SK-N-SH treated with all-trans-retinoic acid at 6 μM for 48 hours (cell line): ENCODE results near the gene MAPKAPK5.
A peak's percentile ranks its signal among the peaks of the same experiment; 100 is the strongest.

Source experiments
- ATAC-seq: fragments of 200-7000 bp; cut with Tn5 transposase; 3 replicates; pipeline ENCODE4 v1.9.1; 2020; ENCODE audit warnings: mild to moderate bottlenecking, moderate library complexity
- ARNTL ChIP-seq: fragments of 450-650 bp; formaldehyde crosslinking; IDR thresholded peaks from 2 replicates; pipeline ENCODE4 v1.5.0; 2020; ENCODE audit warnings: low read depth, mild to moderate bottlenecking, moderate library complexity, borderline replicate concordance
- BACH2 ChIP-seq: fragments of 250-450 bp; sonication (Bioruptor Pico); IDR thresholded peaks from 2 replicates; pipeline ENCODE4 v1.9.0; 2021; ENCODE audit warnings: mild to moderate bottlenecking, borderline replicate concordance
- CREB5 ChIP-seq: fragments of 250-450 bp; sonication (Bioruptor Pico); IDR thresholded peaks from 2 replicates; pipeline ENCODE4 v1.5.1; 2020; ENCODE audit warnings: low read depth, mild to moderate bottlenecking, moderate library complexity
- CSDC2 ChIP-seq: fragments of 250-450 bp; sonication (Bioruptor Pico); IDR thresholded peaks from 2 replicates; pipeline ENCODE4 v1.5.0; 2020; ENCODE audit warnings: mild to moderate bottlenecking, moderate library complexity
- CSRNP3 ChIP-seq: fragments of 250-450 bp; sonication (Bioruptor Pico); IDR thresholded peaks from 2 replicates; pipeline ENCODE4 v1.5.1; 2021; ENCODE audit warnings: mild to moderate bottlenecking, moderate library complexity
- GLIS3 ChIP-seq: fragments of 250-450 bp; sonication (Bioruptor Pico); IDR thresholded peaks from 2 replicates; pipeline ENCODE4 v1.5.0; 2020; ENCODE audit warnings: mild to moderate bottlenecking, moderate library complexity
- ISL1 ChIP-seq: fragments of 250-450 bp; sonication (Bioruptor Pico); IDR thresholded peaks from 2 replicates; pipeline ENCODE4 v2.1.2; 2022; ENCODE audit warnings: mild to moderate bottlenecking, moderate library complexity
- OSR1 ChIP-seq: fragments of 250-450 bp; sonication (Bioruptor Pico); IDR thresholded peaks from 2 replicates; pipeline ENCODE4 v1.8.0; 2022; ENCODE audit warnings: moderate library complexity, mild to moderate bottlenecking, inconsistent platforms
- PPARA ChIP-seq: fragments of 250-450 bp; sonication (Bioruptor Pico); IDR thresholded peaks from 2 replicates; pipeline ENCODE4 v1.5.0; 2020; ENCODE audit warnings: mild to moderate bottlenecking, borderline replicate concordance
- RARB ChIP-seq: fragments of 250-450 bp; sonication (Bioruptor Pico); IDR thresholded peaks from 2 replicates; pipeline ENCODE4 v1.8.0; 2021; ENCODE audit warnings: mild to moderate bottlenecking, moderate library complexity
- SNAI2 ChIP-seq: fragments of 250-450 bp; sonication (Bioruptor Pico); IDR thresholded peaks from 2 replicates; pipeline ENCODE4 v1.5.0; 2020; ENCODE audit warnings: mild to moderate bottlenecking, moderate library complexity
- TCF4 ChIP-seq: fragments of 250-450 bp; sonication (Bioruptor Pico); IDR thresholded peaks from 2 replicates; pipeline ENCODE4 v1.8.0; 2021; ENCODE audit warnings: mild to moderate bottlenecking, moderate library complexity, borderline replicate concordance
- TOX ChIP-seq: fragments of 250-450 bp; sonication (Bioruptor Pico); IDR thresholded peaks from 2 replicates; pipeline ENCODE4 v1.8.0; 2021; ENCODE audit warnings: mild to moderate bottlenecking, moderate library complexity, borderline replicate concordance
- TSHZ2 ChIP-seq: fragments of 250-450 bp; sonication (Bioruptor Pico); IDR thresholded peaks from 2 replicates; pipeline ENCODE4 v1.5.0; 2020; ENCODE audit warnings: mild to moderate bottlenecking, moderate library complexity
- ZC3H10 ChIP-seq: fragments of 250-450 bp; sonication (Bioruptor Pico); IDR thresholded peaks from 2 replicates; pipeline ENCODE4 v1.5.1; 2021; ENCODE audit warnings: mild to moderate bottlenecking, moderate library complexity
- ZFP3 ChIP-seq: fragments of 250-450 bp; sonication (Bioruptor Pico); IDR thresholded peaks from 2 replicates; pipeline ENCODE4 v1.5.0; 2020; ENCODE audit warnings: mild to moderate bottlenecking, moderate library complexity
- ZFP30 ChIP-seq: fragments of 450-650 bp; formaldehyde crosslinking; IDR thresholded peaks from 2 replicates; pipeline ENCODE4 v1.5.0; 2022; ENCODE audit warnings: mild to moderate bottlenecking, moderate library complexity
- ZNF70 ChIP-seq: fragments of 450-650 bp; formaldehyde crosslinking; IDR thresholded peaks from 2 replicates; pipeline ENCODE4 v1.5.0; 2020; ENCODE audit warnings: mild to moderate bottlenecking, moderate library complexity
- ZNF8 ChIP-seq: fragments of 450-650 bp; formaldehyde crosslinking; IDR thresholded peaks from 2 replicates; pipeline ENCODE4 v1.5.0; 2020; ENCODE audit warnings: mild to moderate bottlenecking, moderate library complexity

MAPKAPK5 gene

GRCh38 chr12:111850526-111850925, 8.5 kb downstream of the MAPKAPK5 start (continued):
- TF ChIP-seq ISL1 (CRISPR knock-in tag) (no peak), CREB5 (CRISPR knock-in tag) (no peak)

- no peak for TF ChIP-seq ZFP30 (CRISPR knock-in tag)
- peak; percentile 56 for TF ChIP-seq ZNF8 (CRISPR knock-in tag)
- TF ChIP-seq TSHZ2: no peak
- TF ChIP-seq SNAI2 (CRISPR knock-in tag): no peak
- no peak for TF ChIP-seq PPARA (CRISPR knock-in tag)
- TF ChIP-seq, all 23 proteins: peak for 1
- ATAC-seq: no peak
These were observed 16.2 kb downstream of the MAPKAPK5 start for GRCh38 chr12:111858186-111858585.

GRCh38 chr12:111858778-111859177, 16.8 kb downstream of the MAPKAPK5 start:
- ATAC-seq: no peak
- no peak for TF ChIP-seq RARB (CRISPR knock-in tag)
- no peak for TF ChIP-seq BACH2
- TF ChIP-seq ZC3H10: no peak
- no peak for TF ChIP-seq SNAI2 (CRISPR knock-in tag)
- TF ChIP-seq CSDC2 (CRISPR knock-in tag): no peak
- TF ChIP-seq ZNF70 (CRISPR knock-in tag): no peak
- no peak for TF ChIP-seq CREB5 (CRISPR knock-in tag)
- no peak for TF ChIP-seq CSRNP3 (CRISPR knock-in tag)

GRCh38 chr12:111864913-111865312, 22.9 kb downstream of the MAPKAPK5 start:
- no peak for ATAC-seq
- no peak for TF ChIP-seq PPARA (CRISPR knock-in tag)
- no peak for TF ChIP-seq ZNF70 (CRISPR knock-in tag)
- no peak for TF ChIP-seq SNAI2 (CRISPR knock-in tag)
- TF ChIP-seq, all 23 proteins: peak for 0

GRCh38 chr12:111867531-111867930, 25.5 kb downstream of the MAPKAPK5 start:
- TF ChIP-seq BACH2: no peak
- no peak for TF ChIP-seq GLIS3
- no peak for ATAC-seq

GRCh38 chr12:111868676-111869588, 26.9 kb downstream of the MAPKAPK5 start:
- ATAC-seq: no peak
- no peak for TF ChIP-seq TCF4 (CRISPR knock-in tag)
- TF ChIP-seq TOX (CRISPR knock-in tag): no peak
- TF ChIP-seq OSR1 (CRISPR knock-in tag): no peak
- no peak for TF ChIP-seq ARNTL
- no peak for TF ChIP-seq ZFP3 (CRISPR knock-in tag)
- no peak for TF ChIP-seq RARB (CRISPR knock-in tag)
- no peak for TF ChIP-seq ZNF70 (CRISPR knock-in tag)
- TF ChIP-seq CSRNP3 (CRISPR knock-in tag): no peak
